Stimulated activated CD4-positive, alpha-beta T cell treated with anti-CD3 and anti-CD28 coated beads, Interleukin-1b, Interleukin-23, amount 100 ng/mL, for 24 hours (primary cell): Measurements from ENCODE around the gene POLA2.
"Not testable (repeated sequence)": the region's sequence is repeated elsewhere in the genome, so short reads cannot be mapped to it uniquely, and the experiment has no call there.

Experiments used
- DNase-seq, 4 experiments: peaks; one replicate each; pipeline ENCODE4 v3.0.0-alpha.2; 2020; ENCODE audit warnings: low read depth in 4 of 4, low spot score in 1 of 4

Gene POLA2, protein sequence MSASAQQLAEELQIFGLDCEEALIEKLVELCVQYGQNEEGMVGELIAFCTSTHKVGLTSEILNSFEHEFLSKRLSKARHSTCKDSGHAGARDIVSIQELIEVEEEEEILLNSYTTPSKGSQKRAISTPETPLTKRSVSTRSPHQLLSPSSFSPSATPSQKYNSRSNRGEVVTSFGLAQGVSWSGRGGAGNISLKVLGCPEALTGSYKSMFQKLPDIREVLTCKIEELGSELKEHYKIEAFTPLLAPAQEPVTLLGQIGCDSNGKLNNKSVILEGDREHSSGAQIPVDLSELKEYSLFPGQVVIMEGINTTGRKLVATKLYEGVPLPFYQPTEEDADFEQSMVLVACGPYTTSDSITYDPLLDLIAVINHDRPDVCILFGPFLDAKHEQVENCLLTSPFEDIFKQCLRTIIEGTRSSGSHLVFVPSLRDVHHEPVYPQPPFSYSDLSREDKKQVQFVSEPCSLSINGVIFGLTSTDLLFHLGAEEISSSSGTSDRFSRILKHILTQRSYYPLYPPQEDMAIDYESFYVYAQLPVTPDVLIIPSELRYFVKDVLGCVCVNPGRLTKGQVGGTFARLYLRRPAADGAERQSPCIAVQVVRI

DNA sequence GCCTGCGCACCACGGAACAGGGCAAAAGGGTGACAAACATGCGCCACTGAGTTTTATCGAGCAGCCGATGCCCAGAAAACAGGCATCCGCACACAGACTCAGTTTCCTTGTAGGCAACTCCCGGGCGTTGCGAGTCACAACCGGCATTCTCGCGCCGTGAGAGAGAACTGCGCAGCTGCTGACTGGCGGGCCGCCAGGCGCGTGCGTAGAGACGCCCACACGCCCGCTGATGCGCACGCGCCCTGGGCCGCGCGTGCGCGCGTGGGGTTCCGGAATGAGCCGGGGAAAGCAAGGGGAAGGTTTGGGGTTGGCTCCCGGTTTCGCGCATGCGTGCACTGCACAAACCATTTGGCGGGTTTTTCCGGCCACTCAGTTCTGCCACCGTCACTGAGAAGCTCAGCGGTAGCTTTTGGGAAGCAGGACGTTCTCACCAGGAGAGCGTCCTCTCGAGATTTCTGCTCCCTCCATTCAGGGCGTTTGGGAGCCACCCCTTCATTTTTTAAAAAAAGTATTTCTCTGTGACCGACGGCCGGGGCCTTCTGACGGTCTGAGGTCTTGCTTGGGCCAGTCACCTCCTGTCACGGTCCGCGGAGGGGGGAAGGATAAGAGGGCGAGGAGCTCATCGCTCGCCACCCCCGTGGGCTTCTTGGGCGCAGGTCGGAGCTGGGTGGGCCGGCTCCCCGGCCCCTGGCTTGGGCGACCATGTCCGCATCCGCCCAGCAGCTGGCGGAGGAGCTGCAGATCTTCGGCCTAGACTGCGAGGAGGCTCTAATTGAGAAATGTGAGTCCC, at the start of gene POLA2:
Gene POLA2 (plus strand): TSS at position 372 of the 790 bp plus-strand sequence. CDS start 331 bp downstream, at position 703.
- DNase-seq: peak; percentile 92 to 94 (median 94)

DNA sequence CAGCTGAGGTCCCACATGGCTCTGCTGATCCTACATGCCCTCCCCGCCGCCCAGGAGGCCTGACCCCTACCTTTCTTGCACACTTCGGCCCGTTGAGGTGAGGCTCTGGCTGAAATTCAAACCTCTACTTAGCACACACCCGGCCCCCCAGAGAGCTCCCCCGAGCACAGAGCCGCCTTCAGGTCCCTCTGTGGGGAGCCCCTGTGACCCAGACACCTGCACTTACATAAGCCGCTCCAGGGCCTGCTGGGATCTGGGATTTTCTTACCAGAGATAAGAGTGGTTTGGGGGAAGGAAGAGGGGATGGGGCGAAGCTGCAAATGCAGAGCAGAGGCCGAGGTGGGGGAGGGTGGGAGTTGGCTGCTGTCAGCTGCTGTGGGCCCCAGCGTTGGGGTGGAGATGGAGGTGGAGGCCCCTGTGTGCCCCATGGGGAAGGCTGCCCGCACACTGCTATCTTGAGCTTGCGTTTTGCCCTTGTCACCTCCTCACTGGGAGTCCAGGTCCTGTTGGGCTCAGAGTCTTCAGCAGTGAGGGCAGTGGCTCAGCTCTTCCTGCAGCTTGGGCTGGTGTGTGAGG, 49.4 kb upstream of the POLA2 start:
- no peak for DNase-seq

DNA sequence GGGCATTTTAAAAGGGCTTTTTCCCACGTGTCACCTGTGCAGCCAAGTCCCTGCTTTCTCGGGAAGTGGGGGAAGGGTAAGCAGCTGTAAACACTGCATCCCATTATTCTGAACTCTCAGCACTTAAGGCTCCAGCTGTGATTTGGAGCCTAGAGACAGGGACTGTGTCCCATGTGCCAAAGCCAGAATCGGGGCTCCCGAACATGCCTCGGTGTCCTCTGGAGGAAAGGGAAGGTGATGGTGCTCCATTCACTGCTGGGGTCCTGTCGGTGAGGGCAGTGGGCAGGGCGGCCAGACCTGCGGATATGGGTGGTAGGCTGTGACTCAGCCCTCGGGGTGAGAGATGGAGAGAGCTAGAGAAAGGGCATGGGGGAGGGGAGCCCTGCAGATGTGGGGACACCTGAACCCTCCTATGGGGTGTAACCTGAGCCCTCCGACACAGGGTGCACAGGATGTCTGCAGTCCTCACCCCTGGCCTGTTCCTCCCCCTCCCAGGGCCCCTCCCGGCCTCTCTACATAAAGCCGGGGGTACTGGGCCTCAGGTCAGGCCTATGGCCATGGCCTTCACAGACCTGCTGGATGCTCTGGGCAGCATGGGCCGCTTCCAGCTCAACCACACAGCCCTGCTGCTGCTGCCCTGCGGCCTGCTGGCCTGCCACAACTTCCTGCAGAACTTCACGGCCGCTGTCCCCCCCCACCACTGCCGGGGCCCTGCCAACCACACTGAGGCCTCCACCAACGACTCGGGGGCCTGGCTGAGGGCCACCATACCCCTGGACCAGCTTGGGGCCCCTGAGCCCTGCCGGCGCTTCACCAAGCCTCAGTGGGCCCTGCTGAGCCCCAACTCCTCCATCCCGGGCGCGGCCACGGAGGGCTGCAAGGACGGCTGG, 48.2 kb upstream of the POLA2 start:
- DNase-seq: no peak

DNA sequence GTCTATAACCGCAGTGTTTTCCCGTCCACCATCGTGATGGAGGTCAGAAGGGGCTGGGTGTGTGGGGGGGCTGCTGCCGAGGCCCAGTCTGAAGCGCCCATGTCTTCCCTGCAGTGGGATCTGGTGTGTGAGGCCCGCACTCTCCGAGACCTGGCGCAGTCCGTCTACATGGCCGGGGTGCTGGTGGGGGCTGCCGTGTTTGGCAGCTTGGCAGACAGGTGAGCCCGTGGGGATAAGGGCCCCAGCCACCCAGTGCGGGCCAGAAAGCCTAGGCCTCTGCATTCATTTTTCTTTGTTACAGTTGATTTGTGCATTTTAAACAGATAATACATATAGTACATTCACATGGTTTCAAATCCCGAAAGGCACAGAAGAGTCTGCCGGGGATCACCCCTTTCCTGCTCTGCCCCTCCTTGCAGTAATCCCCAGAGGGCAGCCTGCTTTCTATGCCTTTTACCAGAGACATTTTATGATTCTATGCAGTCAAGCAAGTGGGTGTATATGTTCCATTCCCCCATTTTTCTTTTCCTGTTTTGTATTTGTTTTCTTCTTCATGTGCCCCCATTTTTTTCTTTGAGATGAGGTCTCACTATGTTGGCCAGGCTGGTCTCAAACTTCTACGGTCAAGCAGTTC, 47.4 kb upstream of the POLA2 start:
- DNase-seq: no peak

DNA sequence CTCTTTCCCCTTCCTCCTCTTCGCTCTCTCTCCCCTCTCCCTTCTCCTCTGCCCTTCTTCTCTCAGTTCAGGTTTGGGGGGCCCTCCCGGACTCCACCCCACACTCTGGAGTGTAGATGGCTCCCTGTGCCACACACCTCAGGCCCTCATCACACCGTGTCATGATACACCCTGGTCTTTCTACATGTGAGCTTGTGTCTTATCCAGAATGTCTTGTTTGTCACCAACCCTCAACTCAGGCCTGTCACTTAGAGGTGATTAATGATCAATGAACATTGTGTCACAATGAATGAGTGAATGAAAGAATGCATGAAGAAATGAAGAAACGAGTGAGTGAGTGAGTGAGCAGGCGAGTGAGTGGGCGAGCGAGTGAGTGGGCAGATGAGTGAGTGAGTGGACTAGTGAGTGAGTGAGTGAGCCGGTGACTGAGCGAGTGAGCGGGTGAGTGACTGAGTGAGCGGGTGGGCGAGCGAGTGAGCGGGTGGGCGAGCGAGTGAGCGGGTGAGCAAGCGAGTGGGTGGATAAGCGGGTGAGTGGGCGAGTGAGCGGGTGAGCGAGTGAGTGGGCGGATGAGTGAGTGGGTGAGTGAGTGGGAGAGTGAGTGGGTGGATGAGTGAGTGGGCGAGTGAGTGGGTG, 46.2 kb upstream of the POLA2 start:
- DNase-seq: peak in 1 of 4 experiments; percentile 15

DNA sequence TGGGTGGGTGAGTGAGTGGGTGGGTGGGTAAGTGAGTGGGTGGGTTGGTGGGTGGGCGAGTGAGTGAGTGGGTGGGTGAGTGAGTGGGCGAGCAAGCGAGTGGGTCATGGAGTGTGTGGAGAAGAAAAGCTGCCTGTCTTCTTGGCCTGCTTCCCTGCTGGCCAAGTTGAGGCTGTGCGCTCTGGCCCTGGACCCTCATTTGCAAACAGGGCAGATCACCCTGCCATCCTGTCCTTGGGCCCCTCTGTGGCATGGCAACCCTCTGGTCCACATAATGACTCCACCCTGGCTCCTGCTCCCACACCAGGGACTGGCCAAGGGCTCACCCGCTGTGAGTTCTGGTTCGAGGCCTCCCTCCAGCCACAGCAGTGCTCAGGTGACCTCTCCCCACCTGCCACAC, 44.9 kb upstream of the POLA2 start:
- no peak for DNase-seq

DNA sequence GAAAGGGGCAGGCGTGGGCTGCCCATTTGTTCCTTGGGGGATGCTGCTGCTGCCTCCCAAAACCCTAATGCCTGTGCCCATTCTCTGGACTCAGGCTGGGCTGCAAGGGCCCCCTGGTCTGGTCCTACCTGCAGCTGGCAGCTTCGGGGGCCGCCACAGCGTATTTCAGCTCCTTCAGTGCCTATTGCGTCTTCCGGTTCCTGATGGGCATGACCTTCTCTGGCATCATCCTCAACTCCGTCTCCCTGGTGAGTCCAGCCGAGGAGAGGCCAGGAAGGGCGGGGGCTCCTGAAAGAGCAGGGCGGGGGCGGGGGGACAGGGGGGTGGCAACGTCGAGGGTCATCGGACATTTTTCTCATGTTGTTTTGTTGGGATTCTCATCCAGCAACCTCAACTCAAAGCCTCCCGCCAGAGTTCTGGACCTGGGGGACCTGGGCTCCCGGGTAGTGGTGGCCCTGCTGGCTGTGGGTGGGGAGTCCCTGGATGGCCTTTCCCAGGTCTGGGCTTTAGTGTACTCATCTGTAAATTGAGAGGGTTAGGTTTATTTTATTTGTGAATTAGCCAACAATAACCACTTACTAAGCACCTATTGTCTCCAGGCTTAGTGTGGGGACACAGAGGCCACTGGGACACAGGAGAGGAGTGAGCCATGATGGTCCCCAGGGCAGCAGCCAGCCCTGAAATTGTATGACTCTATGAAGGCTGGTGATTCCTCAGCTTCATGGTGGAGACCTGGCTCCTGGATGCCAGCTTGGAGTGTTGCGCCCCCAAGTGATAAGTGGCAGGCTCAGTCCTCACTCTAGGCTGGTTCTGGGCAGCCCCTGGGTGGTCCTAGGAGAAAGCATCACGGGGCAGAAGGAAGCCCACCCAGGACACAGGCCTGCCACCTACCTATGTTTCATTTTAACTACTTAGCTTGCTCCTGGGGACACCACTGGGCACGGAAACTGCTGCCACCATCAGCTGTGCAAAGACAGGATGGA, 44.0 kb upstream of the POLA2 start:
- DNase-seq: no peak

DNA sequence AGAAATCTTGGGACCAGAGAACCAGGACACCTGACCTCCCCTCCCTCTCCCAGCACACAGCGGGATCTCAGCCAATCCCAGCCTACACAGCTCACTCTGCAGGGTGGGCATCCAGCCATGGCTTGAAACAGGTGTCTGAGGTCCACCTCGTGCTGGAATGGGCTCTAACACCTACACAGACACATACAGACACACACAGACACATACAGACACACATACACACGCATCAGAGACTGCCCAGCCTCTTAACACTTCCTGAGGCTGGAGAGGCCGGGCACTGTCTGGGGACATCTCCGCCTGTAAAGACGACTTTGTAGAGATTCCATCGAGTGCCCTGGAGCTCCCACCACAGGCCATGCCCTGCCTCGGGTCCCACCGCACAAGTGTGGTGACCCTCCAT, 43.3 kb upstream of the POLA2 start:
- no peak for DNase-seq

DNA sequence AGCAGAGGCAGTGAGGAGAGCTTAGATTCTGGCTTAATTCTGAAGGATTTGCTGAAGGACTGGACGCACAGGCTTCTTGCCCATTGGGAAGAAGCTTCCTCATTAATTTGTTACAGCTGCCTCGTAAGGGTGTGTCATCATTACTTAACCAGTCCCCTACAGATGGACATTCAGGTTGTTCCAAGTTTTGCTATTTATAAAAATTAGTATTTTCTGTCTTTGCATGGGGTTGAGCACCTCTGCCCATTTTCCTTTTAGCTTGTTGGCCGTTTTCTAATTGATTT, 41.9 kb upstream of the POLA2 start:
- DNase-seq: no peak

DNA sequence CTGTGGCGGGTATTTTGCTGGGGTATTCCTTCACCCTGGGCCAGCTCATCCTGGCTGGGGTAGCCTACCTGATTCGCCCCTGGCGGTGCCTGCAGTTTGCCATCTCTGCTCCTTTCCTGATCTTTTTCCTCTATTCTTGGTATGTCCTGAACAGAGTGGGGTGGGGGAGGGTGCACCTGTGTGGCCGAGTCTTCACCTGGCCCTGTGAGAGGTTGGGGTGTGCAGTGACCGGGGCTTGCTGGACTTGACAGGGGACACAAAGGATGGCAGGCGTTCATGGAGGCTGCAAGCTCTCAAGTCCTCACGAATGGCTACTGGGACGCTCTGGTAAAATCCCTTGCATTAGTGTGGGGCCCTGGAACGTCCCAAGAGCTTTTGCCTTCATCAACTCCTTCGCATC, 40.7 kb upstream of the POLA2 start:
- DNase-seq: no peak

DNA sequence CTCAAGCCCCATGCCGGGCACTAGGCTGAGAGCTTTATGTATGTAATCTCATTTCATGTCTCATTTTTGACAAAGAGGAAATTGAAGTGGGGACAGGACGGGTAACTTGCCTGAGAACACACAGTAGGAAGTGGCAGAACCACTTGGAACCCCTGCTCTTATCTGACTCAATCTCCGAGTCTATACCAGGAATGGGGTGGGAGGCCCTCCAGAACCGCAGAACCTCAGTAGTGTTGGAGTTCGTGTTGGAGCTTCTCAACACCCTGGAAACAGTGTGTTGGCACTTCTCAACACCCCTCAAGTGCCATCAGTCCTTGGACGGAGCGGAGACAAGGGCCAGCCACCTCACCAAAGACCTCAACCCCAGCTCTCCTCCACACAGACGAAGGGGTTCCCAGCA, 38.8 kb upstream of the POLA2 start:
- DNase-seq: no peak

DNA sequence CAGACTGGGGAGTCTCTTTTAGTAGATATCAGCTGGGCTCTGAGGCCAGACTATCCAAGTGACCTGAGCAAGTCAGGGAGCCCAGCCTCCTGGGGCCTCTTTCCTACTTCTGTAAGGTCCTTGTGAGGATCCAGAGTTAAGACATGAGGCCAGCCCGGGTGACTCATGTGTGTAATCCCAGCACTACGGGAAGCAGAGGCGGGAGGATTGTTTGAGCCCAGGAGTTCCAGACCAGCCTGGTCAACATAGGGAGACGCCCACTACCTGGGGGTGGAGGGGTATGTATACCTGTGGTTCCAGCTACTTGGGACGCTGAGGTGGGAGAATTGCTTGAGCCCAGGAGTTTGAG, 36.9 kb upstream of the POLA2 start:
- no peak for DNase-seq

DNA sequence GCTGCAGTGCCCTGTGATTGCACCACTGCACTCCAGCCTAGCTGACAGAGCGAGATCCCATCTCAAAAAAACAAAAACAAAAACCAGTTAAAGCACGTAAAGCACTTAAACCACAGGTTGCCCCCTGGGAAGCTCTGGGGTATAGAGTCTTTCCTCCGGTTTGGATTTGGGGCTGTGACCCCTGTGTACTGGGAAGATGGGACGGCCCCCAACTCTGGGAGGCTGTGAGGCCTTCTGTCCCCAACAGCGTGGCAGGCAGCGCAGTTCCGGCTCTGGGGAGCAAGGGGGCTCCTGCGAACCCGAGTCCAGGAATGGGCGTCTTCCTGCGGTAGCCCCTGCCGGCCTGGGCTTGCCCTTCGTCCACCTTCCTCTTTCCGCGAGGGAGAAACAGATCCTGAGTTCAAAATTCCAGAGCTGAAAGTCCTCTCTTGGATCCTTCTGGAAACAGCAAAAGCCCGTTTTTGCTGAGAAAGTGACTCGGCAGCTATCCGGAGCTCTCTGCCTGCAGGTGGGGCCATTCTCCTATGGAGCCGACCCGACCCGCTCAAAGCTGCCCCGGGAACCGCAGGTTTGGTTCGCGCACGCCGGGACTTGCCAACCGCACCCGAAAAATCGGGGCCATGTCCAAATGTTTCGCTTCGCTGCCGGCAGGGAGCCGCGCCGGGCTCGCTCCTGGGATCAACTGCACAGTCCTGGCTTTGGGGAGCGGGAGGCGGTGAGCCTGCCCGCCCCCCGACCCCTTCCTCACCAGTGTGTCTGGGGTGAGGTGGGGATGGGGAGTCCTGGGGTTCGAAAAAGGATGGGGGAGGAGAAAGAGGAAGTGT, 36.3 kb upstream of the POLA2 start:
- DNase-seq: peak; percentile 27 to 53 (median 42)

DNA sequence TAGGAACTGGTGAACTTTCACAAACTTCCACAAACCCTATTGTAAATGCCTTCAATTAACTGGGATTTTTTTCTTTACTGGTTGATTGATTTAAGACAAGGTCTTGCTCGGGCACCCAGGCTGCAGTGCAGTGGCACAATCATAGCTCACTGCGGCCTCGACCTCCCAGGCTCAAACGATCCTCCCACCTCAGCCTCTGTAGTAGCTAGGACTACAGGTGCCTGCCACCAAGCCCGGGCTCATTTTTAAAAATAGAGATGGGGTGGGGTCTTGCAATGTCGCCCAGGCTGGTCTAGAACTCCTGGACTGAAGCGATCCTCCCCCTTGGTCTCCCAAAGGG, 35.7 kb upstream of the POLA2 start:
- DNase-seq: no peak

DNA sequence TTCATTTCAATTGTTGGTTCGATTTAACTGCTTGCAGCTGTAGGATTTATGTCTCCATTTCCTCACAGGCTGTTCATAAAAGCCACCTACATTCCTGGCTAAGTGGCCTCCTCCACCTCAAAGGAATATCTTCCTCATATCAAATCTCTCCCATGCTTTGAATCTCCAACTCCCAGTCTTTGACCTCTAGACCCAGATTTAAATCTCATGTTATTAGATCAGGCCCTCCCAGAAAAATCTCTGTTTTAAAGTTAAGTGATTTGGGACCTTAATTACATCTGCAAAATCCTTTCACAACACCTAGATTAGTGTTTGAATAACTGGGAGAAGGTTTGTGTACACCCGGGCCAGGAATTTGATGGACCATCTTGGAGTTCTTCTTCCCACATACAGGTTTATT, 33.9 kb upstream of the POLA2 start:
- no peak for DNase-seq

DNA sequence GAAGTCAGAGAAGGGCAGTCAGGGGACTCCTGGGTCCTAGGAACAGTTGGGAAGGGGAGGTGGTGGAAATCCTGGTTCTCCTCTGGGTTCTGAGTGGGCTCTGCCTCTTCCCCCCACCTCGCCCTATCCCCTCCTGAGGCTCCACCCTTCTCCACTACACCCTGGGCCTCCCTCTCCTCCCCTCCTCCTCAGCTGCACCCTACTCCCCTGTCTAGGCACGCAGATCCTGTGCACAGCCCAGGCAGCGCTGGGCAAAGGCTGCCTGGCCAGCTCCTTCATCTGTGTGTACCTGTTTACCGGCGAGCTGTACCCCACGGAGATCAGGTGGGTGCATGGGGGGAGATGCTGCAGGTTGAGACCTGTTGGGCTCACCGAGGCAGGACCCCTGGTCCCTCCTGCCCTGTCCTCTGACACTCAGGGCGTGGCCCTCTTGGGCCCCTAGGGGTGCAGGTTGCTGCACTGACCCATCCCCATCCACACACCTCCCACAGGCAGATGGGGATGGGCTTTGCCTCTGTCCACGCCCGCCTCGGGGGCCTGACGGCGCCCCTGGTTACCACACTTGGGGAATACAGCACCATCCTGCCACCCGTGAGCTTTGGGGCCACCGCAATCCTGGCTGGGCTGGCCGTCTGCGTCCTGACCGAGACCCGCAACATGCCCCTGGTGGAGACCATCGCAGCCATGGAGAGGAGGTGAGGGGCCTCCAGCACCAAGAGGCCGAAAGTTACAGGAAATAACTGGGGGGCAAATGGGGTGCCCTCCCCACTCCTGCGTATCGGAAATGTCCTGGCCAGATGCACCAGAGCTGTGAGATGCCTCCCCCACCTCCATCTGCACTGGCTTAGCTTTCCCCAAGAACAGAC, 25.3 kb upstream of the POLA2 start:
- no peak for DNase-seq

DNA sequence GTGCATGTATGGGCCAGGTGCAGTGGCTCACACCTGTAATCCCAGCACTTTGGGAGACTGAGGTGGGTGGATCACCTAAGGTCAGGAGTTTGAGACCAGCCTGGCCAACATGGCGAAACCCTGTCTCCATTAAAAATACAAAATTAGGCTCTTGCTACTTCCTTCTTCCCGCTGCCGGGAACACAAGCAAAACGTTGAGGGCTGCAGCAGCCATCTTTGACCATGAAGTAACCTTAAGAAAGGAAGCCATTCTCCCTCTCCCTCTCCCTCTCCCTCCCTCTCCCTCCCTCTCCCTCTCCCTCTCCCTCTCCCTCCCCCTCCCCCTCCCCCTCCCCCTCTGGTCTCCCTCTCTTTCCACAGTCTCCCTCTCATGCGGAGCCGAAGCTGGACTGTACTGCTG, 23.5 kb upstream of the POLA2 start:
- DNase-seq: not testable (repeated sequence)
